Activated CD4-positive, alpha-beta T cell treated with anti-CD3 and anti-CD28 coated beads, Interleukin-2, amount 10 ng/mL, durations not matched to agents 7 days and 5 days (primary cell): Measurements from ENCODE around the gene NAALADL1. TPM values are rescaled to one million over a fixed set of nuclear protein-coding genes. Genes with fewer than 3 reads are reported as not detected.
"Not testable (repeated sequence)": the region's sequence is repeated elsewhere in the genome, so short reads cannot be mapped to it uniquely, and the experiment has no call there.

ENCODE experiments used
- CTCF ChIA-PET: fragments of 350-600 bp; sonication (Branson Sonifier 250); formaldehyde crosslinking; loops from one replicate; lab custom pipeline; 2021; ENCODE audit warnings: antibody characterized with exemption; lab: Charles Lee
- POLR2A ChIA-PET: fragments of 350-600 bp; sonication (Branson Sonifier 250); formaldehyde crosslinking; loops from one replicate; lab custom pipeline; 2021; ENCODE audit warnings: antibody characterized with exemption; lab: Charles Lee
- DNase-seq: peaks from one replicate; pipeline ENCODE4 v3.0.0-alpha.2; 2020
- H3K27ac Mint-ChIP-seq: one replicate; pipeline ENCODE4 v1.8.0; 2021; ENCODE audit warnings: mild to moderate bottlenecking, moderate library complexity, mixed read lengths
- H3K27me3 Mint-ChIP-seq: one replicate; pipeline ENCODE4 v1.8.0; 2021; ENCODE audit warnings: mixed read lengths
- H3K36me3 Mint-ChIP-seq: one replicate; pipeline ENCODE4 v1.8.0; 2021; ENCODE audit warnings: low read depth, mixed read lengths
- H3K4me1 Mint-ChIP-seq: one replicate; pipeline ENCODE4 v1.8.0; 2021; ENCODE audit warnings: mixed read lengths
- H3K4me3 Mint-ChIP-seq: one replicate; pipeline ENCODE4 v1.8.0; 2021; ENCODE audit warnings: mild to moderate bottlenecking, moderate library complexity, mixed read lengths
- H3K9me3 Mint-ChIP-seq: one replicate; pipeline ENCODE4 v1.8.0; 2021; ENCODE audit warnings: mixed read lengths
- total RNA-seq, 2 experiments: library from RNA; stranded (reverse); gene quantifications; one replicate each; pipeline ENCODE4 v1.2.3, GENCODE V29; 2021

Gene NAALADL1
- total RNA-seq, 2 experiments from 2014 or later = 6.3 to 7.3 TPM

GRCh38 chr11:65040847-65041622 is 17.3 kb downstream of the NAALADL1 start, which contains the start of gene SAC3D1:
Gene SAC3D1 (plus strand): TSS chr11:65041210. CDS start chr11:65041293, 83 bp downstream.
- H3K27ac Mint-ChIP-seq = peak within 1 kb of the TSS; percentile 98
- peak within 1 kb of the TSS; percentile 90 for H3K4me3 Mint-ChIP-seq

GRCh38 chr11:65040520-65040846 is 17.9 kb downstream of the NAALADL1 start:
- POLR2A ChIA-PET = interaction anchor here (0.9 kb wide), 1 partner anchor 275 kb away, joined by 3 read pairs; no protein-coding TSS in a partner anchor
- H3K27ac Mint-ChIP-seq = peak overlapping the region; percentile 98
- H3K36me3 Mint-ChIP-seq = peaks cover 20% of the 10 kb centered on the region
- DNase-seq = no peak
- CTCF ChIA-PET = interaction anchor here (0.6 to 3.9 kb wide), 8 partner anchors 11 to 417 kb away, joined by 3 to 13 read pairs (median 4); partner anchors contain the start of genes ARL2, SNX15 and ZNHIT2
- peak overlapping the region; percentile 90 for H3K4me3 Mint-ChIP-seq
- H3K4me1 Mint-ChIP-seq = peaks cover 33% of the 10 kb centered on the region
- H3K27me3 Mint-ChIP-seq = no peaks in the 10 kb centered on the region
- H3K9me3 Mint-ChIP-seq = no peaks in the 10 kb centered on the region

More at GRCh38 chr11:65040847-65041622, 17.3 kb downstream of the NAALADL1 start, which contains the start of gene SAC3D1:
- Mint-ChIP-seq H3K4me1 (peaks cover 34% of the 10 kb centered on the region), H3K36me3 (peaks cover 20% of the 10 kb centered on the region), H3K9me3 (no peaks in the 10 kb centered on the region), H3K27me3 (no peaks in the 10 kb centered on the region)
- POLR2A ChIA-PET = interaction anchor here (0.5 to 0.9 kb wide), 2 partner anchors 262 to 274 kb away, joined by 3 read pairs; no protein-coding TSS in a partner anchor
- CTCF ChIA-PET = interaction anchor here (0.6 to 3.9 kb wide), 9 partner anchors 12 to 417 kb away, joined by 3 to 13 read pairs (median 3); partner anchors contain the start of genes ARL2, SNX15 and ZNHIT2
- peak; percentile 95 for DNase-seq

- CTCF ChIA-PET = interaction anchor here (0.6 to 3.7 kb wide), 3 partner anchors 11 to 216 kb away, joined by 4 to 16 read pairs (median 6); partner anchors contain the start of genes SNX15 and TM7SF2
- Mint-ChIP-seq H3K4me3 (no peak overlapping the region), H3K36me3 (peaks cover 2% of the 10 kb centered on the region), H3K9me3 (no peaks in the 10 kb centered on the region), H3K27ac (no peak overlapping the region), H3K27me3 (no peaks in the 10 kb centered on the region), H3K4me1 (peaks cover 12% of the 10 kb centered on the region)
- DNase-seq = no peak
- POLR2A ChIA-PET = interaction anchor here (0.7 kb wide), 1 partner anchor 13 kb away, joined by 4 read pairs; no protein-coding TSS in a partner anchor
These were observed 21.4 kb downstream of the NAALADL1 start for GRCh38 chr11:65036931-65037330.

GRCh38 chr11:65035579-65035978 is 22.8 kb downstream of the NAALADL1 start:
- peaks cover 7% of the 10 kb centered on the region for H3K4me1 Mint-ChIP-seq
- no peaks in the 10 kb centered on the region for H3K9me3 Mint-ChIP-seq
- H3K4me3 Mint-ChIP-seq = no peak overlapping the region
- DNase-seq = no peak
- ChIA-PET POLR2A (no interaction called here), CTCF (interaction anchor here (0.6 to 3.7 kb wide), 3 partner anchors 10 to 65 kb away, joined by 3 to 16 read pairs (median 3); partner anchors contain the start of gene SNX15)
- H3K36me3 Mint-ChIP-seq = peaks cover 2% of the 10 kb centered on the region
- H3K27me3 Mint-ChIP-seq = no peaks in the 10 kb centered on the region
- no peak overlapping the region for H3K27ac Mint-ChIP-seq

GRCh38 chr11:65034423-65034822 is 23.9 kb downstream of the NAALADL1 start:
- no peak for DNase-seq
- no peaks in the 10 kb centered on the region for H3K27me3 Mint-ChIP-seq
- no peak overlapping the region for H3K27ac Mint-ChIP-seq
- CTCF ChIA-PET = interaction anchor here (0.5 to 1.3 kb wide), 2 partner anchors 19 to 298 kb away, joined by 4 to 6 read pairs; no protein-coding TSS in a partner anchor
- POLR2A ChIA-PET = no interaction called here
- H3K4me1 Mint-ChIP-seq = no peaks in the 10 kb centered on the region
- H3K4me3 Mint-ChIP-seq = no peak overlapping the region
- H3K9me3 Mint-ChIP-seq = no peaks in the 10 kb centered on the region
- H3K36me3 Mint-ChIP-seq = peaks cover 2% of the 10 kb centered on the region

- H3K9me3 Mint-ChIP-seq = no peaks in the 10 kb centered on the region
- no peaks in the 10 kb centered on the region for H3K27me3 Mint-ChIP-seq
- POLR2A ChIA-PET = no interaction called here
- H3K27ac Mint-ChIP-seq = no peak overlapping the region
- CTCF ChIA-PET = interaction anchor here (0.6 kb wide), 1 partner anchor 1820 kb away, joined by 3 read pairs; no protein-coding TSS in a partner anchor
- H3K4me3 Mint-ChIP-seq = no peak overlapping the region
- H3K4me1 Mint-ChIP-seq = peaks cover 15% of the 10 kb centered on the region
- no peak for DNase-seq
- peaks cover 2% of the 10 kb centered on the region for H3K36me3 Mint-ChIP-seq
These were observed 26.1 kb downstream of the NAALADL1 start for GRCh38 chr11:65032216-65032615.

- H3K27ac Mint-ChIP-seq = peak within 1 kb of the TSS; percentile 93
- H3K4me1 Mint-ChIP-seq = peaks cover 19% of the 10 kb centered on the region
- DNase-seq = peak; percentile 96
- H3K4me3 Mint-ChIP-seq = peak within 1 kb of the TSS; percentile 78
- H3K36me3 Mint-ChIP-seq = no peaks in the 10 kb centered on the region
- ChIA-PET CTCF (interaction anchor here (0.6 to 3.8 kb wide), 10 partner anchors 10 to 183 kb away, joined by 3 to 25 read pairs (median 5); partner anchors contain the start of genes ARL2, SAC3D1 and ZNHIT2), POLR2A (no interaction called here)
- H3K27me3 Mint-ChIP-seq = no peaks in the 10 kb centered on the region
- no peaks in the 10 kb centered on the region for H3K9me3 Mint-ChIP-seq
These were observed 30.9 kb downstream of the NAALADL1 start, which contains the start of gene SNX15 for GRCh38 chr11:65027213-65028067. Gene SNX15 (plus strand): TSS chr11:65027439. CDS start chr11:65027538, 99 bp downstream.

- no peaks in the 10 kb centered on the region for H3K36me3 Mint-ChIP-seq
- POLR2A ChIA-PET = interaction anchor here (0.6 kb wide), 1 partner anchor 248 kb away, joined by 4 read pairs; no protein-coding TSS in a partner anchor
- H3K4me3 Mint-ChIP-seq = peak overlapping the region; percentile 78
- H3K27ac Mint-ChIP-seq = peak overlapping the region; percentile 93
- no peaks in the 10 kb centered on the region for H3K9me3 Mint-ChIP-seq
- no peaks in the 10 kb centered on the region for H3K27me3 Mint-ChIP-seq
- CTCF ChIA-PET = interaction anchor here (0.5 to 3.8 kb wide), 10 partner anchors 10 to 183 kb away, joined by 3 to 25 read pairs (median 3); partner anchors contain the start of genes ARL2, SAC3D1 and ZNHIT2
- DNase-seq = no peak
- peaks cover 19% of the 10 kb centered on the region for H3K4me1 Mint-ChIP-seq
These were observed 31.5 kb downstream of the NAALADL1 start for GRCh38 chr11:65026810-65027209.

- H3K36me3 Mint-ChIP-seq, POLR2A ChIA-PET, H3K27me3 Mint-ChIP-seq, H3K9me3 Mint-ChIP-seq, DNase-seq, H3K4me3 Mint-ChIP-seq, H3K27ac Mint-ChIP-seq: not testable (repeated sequence)
- CTCF ChIA-PET = interaction anchor here (0.7 to 1.3 kb wide), 2 partner anchors 11 to 22 kb away, joined by 3 to 4 read pairs; no protein-coding TSS in a partner anchor
- peaks cover 14% of the 10 kb centered on the region for H3K4me1 Mint-ChIP-seq
These were observed 34.9 kb downstream of the NAALADL1 start for GRCh38 chr11:65023502-65023901.

- peaks cover 16% of the 10 kb centered on the region for H3K36me3 Mint-ChIP-seq
- POLR2A ChIA-PET = no interaction called here
- DNase-seq = no peak
- no peaks in the 10 kb centered on the region for H3K27me3 Mint-ChIP-seq
- H3K27ac Mint-ChIP-seq = no peak overlapping the region
- H3K4me1 Mint-ChIP-seq = peaks cover 5% of the 10 kb centered on the region
- CTCF ChIA-PET = interaction anchor here (1.4 to 1.7 kb wide), 2 partner anchors 8 to 15 kb away, joined by 3 read pairs; partner anchors contain the start of gene ARL2
- H3K4me3 Mint-ChIP-seq = no peak overlapping the region
- H3K9me3 Mint-ChIP-seq = no peaks in the 10 kb centered on the region
These were observed 36.8 kb downstream of the NAALADL1 start for GRCh38 chr11:65021509-65021908.

GRCh38 chr11:65021003-65021402 is 37.4 kb downstream of the NAALADL1 start:
- CTCF ChIA-PET = interaction anchor here (1.4 kb wide), 1 partner anchor 15 kb away, joined by 3 read pairs; no protein-coding TSS in a partner anchor
- Mint-ChIP-seq H3K27me3 (no peaks in the 10 kb centered on the region), H3K4me3 (no peak overlapping the region), H3K9me3 (no peaks in the 10 kb centered on the region), H3K4me1 (peaks cover 9% of the 10 kb centered on the region), H3K36me3 (peaks cover 20% of the 10 kb centered on the region), H3K27ac (no peak overlapping the region)
- POLR2A ChIA-PET = no interaction called here
- DNase-seq = no peak
